AG10803 (cell line): ENCODE measurements around the gene GCGR.

Experiments
- DNase-seq: peaks from one replicate; pipeline ENCODE4 v3.0.0; 2010; ENCODE audit warnings: low read depth
- H3K4me3 ChIP-seq: 2 replicates; pipeline ENCODE4 v1.5.1; 2011; ENCODE audit warnings: mild to moderate bottlenecking, low read length, control low read depth
- TF ChIP-seq, protein P1 (sequence below): conservative IDR thresholded peaks from 2 replicates; pipeline ENCODE4 v1.5.1; 2011; ENCODE audit warnings: mild to moderate bottlenecking, low read length, control low read depth, inconsistent platforms

Gene GCGR

GRCh38 chr17:81803728-81804558, at the start of gene GCGR:
GCGR (plus strand) TSS chr17:81804150; CDS start chr17:81809019, 4,869 bp downstream.
- TF ChIP-seq, protein P1, sequence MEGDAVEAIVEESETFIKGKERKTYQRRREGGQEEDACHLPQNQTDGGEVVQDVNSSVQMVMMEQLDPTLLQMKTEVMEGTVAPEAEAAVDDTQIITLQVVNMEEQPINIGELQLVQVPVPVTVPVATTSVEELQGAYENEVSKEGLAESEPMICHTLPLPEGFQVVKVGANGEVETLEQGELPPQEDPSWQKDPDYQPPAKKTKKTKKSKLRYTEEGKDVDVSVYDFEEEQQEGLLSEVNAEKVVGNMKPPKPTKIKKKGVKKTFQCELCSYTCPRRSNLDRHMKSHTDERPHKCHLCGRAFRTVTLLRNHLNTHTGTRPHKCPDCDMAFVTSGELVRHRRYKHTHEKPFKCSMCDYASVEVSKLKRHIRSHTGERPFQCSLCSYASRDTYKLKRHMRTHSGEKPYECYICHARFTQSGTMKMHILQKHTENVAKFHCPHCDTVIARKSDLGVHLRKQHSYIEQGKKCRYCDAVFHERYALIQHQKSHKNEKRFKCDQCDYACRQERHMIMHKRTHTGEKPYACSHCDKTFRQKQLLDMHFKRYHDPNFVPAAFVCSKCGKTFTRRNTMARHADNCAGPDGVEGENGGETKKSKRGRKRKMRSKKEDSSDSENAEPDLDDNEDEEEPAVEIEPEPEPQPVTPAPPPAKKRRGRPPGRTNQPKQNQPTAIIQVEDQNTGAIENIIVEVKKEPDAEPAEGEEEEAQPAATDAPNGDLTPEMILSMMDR, result no peak
- DNase-seq, result no peak
- H3K4me3 ChIP-seq, result no peak within 1 kb of the TSS

DNA sequence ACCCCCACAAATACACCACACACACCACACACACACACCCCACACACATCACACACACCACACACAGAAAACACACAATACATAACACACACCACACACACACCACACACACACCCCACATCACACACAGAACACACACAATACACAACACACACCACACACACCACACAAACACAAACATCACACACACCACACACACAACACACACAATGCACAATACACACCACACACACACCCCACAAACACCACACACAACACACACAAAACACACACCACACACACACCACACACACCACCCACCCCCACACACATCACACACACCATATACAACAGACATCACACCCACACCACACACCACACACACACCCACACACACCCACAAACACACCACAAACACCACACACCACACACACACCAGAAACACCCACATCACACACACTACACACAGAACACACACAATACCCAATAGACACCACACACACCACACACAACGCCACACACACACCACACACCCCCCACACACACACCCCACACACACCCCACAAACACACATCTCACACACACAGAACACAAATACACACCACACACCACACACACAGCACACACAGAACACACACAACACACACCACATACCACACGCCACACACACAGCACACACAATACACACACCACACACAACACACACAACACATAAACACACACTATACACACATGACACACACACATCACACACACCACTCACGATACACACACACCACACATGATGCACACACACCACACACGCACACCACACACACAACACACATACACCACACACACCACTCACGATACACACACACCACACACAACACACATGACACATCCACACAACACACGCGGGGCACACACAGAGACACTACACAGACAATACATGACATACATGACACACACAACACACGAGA, 11.0 kb upstream of the GCGR start:
- DNase-seq, result no peak
- TF ChIP-seq, protein P1, result no peak
- H3K4me3 ChIP-seq, result no peak overlapping the region

DNA sequence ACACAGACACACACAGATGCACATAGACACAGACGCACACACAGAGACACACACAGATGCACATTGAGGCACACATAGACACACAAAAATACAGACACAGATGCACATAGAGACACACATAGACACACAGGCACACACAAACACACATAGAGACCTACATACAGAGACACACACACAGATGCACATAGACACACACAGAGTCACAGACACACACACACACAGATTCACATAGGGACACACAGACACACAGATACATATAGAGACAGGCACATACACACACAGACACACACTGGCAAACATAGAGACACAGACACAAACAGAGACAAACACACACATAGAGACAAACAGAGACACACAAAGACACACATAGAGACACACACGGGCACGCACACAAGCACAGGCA, 9.9 kb upstream of the GCGR start:
- TF ChIP-seq, protein P1, result no peak
- DNase-seq, result no peak
- no peak overlapping the region for H3K4me3 ChIP-seq

- no peak overlapping the region for H3K4me3 ChIP-seq
- peak; percentile 15 for DNase-seq
- TF ChIP-seq, protein P1, result no peak
Measured at GRCh38 chr17:81794509-81794908, 9.4 kb upstream of the GCGR start.

- DNase-seq, result no peak
- TF ChIP-seq, protein P1, result no peak
Measured at GRCh38 chr17:81801327-81801726, 2.6 kb upstream of the GCGR start.

DNA sequence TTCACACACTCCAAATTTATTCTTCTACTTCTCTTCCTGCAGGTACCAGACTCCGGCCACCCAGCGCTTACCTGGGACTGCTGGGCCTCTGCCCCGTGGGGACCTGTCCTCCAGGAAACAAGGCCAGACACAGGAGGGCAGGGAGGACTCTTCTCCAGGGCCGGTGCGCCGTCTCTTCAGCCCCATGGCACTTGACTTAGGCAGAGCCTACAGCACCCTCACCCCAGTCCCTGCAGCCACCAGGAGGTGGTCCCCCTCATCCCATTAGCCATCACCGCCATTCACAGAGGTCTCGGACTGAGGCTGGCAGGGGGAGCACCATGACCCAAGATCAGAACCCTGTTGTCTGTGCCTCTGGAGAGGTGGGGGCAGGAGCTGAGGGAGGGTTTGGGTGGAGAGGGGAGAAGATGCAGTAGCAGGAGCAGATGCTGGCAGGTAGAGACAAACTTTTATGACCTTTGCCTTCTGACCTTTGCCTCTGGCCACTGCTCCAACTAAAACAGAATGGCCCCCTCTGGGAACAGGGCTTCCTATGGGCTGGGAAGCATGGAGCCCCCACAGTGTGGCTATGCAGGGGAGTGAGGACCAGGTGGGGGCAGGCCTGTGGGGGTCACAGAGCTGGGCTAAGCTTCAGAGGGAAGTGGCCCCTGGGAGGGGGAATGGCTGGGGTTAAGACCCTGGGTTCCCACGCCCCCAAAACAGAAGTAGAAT, 1.7 kb upstream of the GCGR start:
- no peak overlapping the region for H3K4me3 ChIP-seq
- TF ChIP-seq, protein P1, result no peak
- no peak for DNase-seq

More at GRCh38 chr17:81801327-81801726, 2.6 kb upstream of the GCGR start:
- H3K4me3 ChIP-seq, result no peak overlapping the region
